Mesothelial cell of epicardium (in vitro differentiated cells): ENCODE measurements around the gene TMEM141. TPM values are rescaled to one million over a fixed set of nuclear protein-coding genes. Genes with fewer than 3 reads are reported as not detected.

Experiments
- DNase-seq, 2 experiments: peaks; one replicate each; pipeline ENCODE4 v3.0.0; 2021; ENCODE audit warnings: low spot score in 2 of 2; ENCODE audit not compliant: unreplicated experiment in 2 of 2
- H3K27ac Mint-ChIP-seq: 2 replicates; pipeline ENCODE4 v1.8.0; 2021; ENCODE audit warnings: mixed read lengths
- H3K27me3 Mint-ChIP-seq: 2 replicates; pipeline ENCODE4 v1.8.0; 2021; ENCODE audit warnings: low read depth, mixed read lengths
- H3K36me3 Mint-ChIP-seq: 2 replicates; pipeline ENCODE4 v1.8.0; 2021; ENCODE audit warnings: mixed read lengths
- H3K4me1 Mint-ChIP-seq: 2 replicates; pipeline ENCODE4 v1.8.0; 2021; ENCODE audit warnings: mixed read lengths
- H3K4me3 Mint-ChIP-seq: 2 replicates; pipeline ENCODE4 v1.8.0; 2021; ENCODE audit warnings: mild to moderate bottlenecking, moderate library complexity, mixed read lengths
- H3K9me3 Mint-ChIP-seq: 2 replicates; pipeline ENCODE4 v1.8.0; 2021; ENCODE audit warnings: mixed read lengths
- CTCF ChIP-seq: fragments of 200-600 bp; sonication (generic); IDR thresholded peaks from one replicate; pipeline ENCODE4 v1.5.0; 2021; ENCODE audit warnings: antibody characterized with exemption; ENCODE audit not compliant: unreplicated experiment
- total RNA-seq: library from RNA; stranded (reverse); gene quantifications from 3 replicates; pipeline ENCODE4 v1.2.1, GENCODE V29; 2021

Gene TMEM141
- total RNA-seq, 1 donor from 2014 or later = 71.7 TPM

GRCh38 chr9:136761545-136761981, 29.6 kb upstream of the TMEM141 start:
- DNase-seq = no peak
- Mint-ChIP-seq H3K4me1 (peaks cover 3% of the 10 kb centered on the region), H3K27me3 (no peaks in the 10 kb centered on the region), H3K4me3 (no peak overlapping the region), H3K36me3 (no peaks in the 10 kb centered on the region), H3K9me3 (no peaks in the 10 kb centered on the region), H3K27ac (no peak overlapping the region)
- no peak for TF ChIP-seq CTCF

GRCh38 chr9:136762221-136762691, 28.9 kb upstream of the TMEM141 start:
- no peaks in the 10 kb centered on the region for H3K9me3 Mint-ChIP-seq
- H3K27ac Mint-ChIP-seq = no peak overlapping the region
- H3K27me3 Mint-ChIP-seq = peaks cover 6% of the 10 kb centered on the region
- H3K4me1 Mint-ChIP-seq = peaks cover 7% of the 10 kb centered on the region
- no peaks in the 10 kb centered on the region for H3K36me3 Mint-ChIP-seq
- no peak for DNase-seq
- no peak for TF ChIP-seq CTCF
- no peak overlapping the region for H3K4me3 Mint-ChIP-seq

GRCh38 chr9:136762915-136763648, 28.1 kb upstream of the TMEM141 start:
- Mint-ChIP-seq H3K4me3 (no peak overlapping the region), H3K27me3 (peaks cover 12% of the 10 kb centered on the region), H3K9me3 (no peaks in the 10 kb centered on the region), H3K36me3 (no peaks in the 10 kb centered on the region), H3K4me1 (peaks cover 7% of the 10 kb centered on the region), H3K27ac (no peak overlapping the region)
- TF ChIP-seq CTCF = no peak
- DNase-seq = no peak

DNA sequence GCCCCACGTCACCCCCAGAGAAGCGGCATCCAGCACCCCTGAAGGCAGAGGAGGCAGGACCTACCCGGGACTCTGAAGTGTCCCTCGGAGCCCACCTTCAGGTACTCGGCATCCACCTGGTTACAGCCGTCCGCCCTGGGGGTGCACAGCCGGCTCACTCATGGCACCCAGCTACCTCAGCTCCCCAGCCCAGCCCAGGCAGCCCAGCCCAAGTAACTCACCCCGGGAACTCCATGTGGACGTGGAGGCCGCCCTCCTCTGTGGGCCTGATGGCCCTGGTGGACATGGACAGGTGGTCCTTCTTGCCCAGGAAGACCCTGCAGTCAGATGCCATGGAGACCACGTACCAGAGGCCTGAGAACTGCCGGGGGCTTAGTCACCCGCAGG, 27.5 kb upstream of the TMEM141 start:
- no peak overlapping the region for H3K4me3 Mint-ChIP-seq
- no peaks in the 10 kb centered on the region for H3K9me3 Mint-ChIP-seq
- H3K27ac Mint-ChIP-seq = no peak overlapping the region
- H3K4me1 Mint-ChIP-seq = peaks cover 7% of the 10 kb centered on the region
- H3K27me3 Mint-ChIP-seq = peaks cover 13% of the 10 kb centered on the region
- no peak for TF ChIP-seq CTCF
- DNase-seq = no peak
- H3K36me3 Mint-ChIP-seq = no peaks in the 10 kb centered on the region

DNA sequence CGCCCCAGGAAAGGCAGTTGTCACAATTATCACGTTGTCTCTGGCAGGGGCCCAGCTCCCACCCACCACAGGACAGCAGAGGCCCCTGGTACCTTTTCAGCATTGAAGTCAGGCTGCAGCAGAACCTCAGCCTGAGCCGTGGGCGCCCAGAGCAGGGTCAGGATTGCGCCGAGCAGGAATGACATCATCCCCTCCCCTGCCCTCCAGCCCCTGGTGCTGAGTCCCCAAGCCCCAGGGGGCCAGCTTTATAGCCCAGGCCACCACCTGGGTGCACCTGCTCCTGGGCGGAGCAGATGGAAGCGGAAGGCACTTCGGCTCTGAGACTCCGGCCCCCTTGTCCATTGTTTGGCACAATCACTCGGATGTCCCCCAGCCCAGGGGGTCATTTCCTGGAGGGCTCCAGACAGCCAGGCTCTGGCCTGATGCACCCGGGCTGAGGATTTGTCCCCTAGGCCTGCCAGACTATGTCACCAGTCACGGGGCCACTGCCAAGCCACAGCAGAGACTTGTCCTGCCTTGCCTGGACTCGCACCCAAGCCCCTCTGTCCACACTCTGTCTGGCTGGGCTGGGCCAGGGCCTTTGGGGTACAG, 26.7 kb upstream of the TMEM141 start, which contains the start of gene LCN15:
Gene LCN15, minus strand, starts transcription at position 218 of the 591 bp plus-strand sequence. Its CDS starts 30 bp downstream, at position 188.
- TF ChIP-seq CTCF = no peak
- no peak within 1 kb of the TSS for H3K4me3 Mint-ChIP-seq
- no peak for DNase-seq

More for the DNA sequence above, 26.7 kb upstream of the TMEM141 start, which contains the start of gene LCN15:
- Mint-ChIP-seq H3K27me3 (peaks cover 13% of the 10 kb centered on the region), H3K9me3 (no peaks in the 10 kb centered on the region), H3K4me1 (peaks cover 7% of the 10 kb centered on the region), H3K27ac (no peak within 1 kb of the TSS), H3K36me3 (no peaks in the 10 kb centered on the region)
